ENCODE results near the gene GPX2.

The GPX2 gene

DNA sequence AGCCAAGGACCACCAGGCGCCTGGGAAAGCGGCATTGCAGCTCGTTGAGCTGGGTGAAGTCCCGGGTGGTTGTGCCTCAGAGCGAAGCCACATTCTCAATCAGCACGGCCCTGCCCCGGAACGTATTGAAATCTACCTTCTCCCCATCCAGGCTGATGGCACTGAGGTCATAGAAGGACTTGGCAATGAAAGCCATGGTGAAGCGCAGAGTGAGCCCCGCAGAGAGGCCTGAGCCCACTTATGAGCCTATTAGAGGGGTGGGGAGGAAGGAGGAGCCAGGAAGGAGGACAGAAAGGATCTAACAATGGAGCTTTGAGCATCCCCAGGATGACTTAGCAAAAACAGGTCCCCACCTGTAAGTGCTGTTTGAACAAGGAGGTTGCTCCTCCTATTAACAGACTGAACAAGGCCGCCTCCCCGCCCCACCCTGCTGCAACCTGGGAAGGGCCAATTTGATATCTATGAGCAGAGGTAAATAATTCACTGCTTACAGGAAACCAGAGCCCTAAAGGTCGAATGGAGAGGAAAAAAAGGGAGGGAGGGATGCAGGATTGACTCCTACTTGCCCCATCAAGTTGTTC, at the start of gene GPX2:
Gene GPX2, minus strand, starts transcription at position 215 of the 581 bp plus-strand sequence. Its CDS starts 19 bp downstream, at position 196.
- H3K4me3 ChIP-seq (ENCODE audit: low read length): no peak within 1 kb of the TSS
- H2AFZ ChIP-seq (ENCODE audit: low read depth, low read length): no peak within 1 kb of the TSS

DNA sequence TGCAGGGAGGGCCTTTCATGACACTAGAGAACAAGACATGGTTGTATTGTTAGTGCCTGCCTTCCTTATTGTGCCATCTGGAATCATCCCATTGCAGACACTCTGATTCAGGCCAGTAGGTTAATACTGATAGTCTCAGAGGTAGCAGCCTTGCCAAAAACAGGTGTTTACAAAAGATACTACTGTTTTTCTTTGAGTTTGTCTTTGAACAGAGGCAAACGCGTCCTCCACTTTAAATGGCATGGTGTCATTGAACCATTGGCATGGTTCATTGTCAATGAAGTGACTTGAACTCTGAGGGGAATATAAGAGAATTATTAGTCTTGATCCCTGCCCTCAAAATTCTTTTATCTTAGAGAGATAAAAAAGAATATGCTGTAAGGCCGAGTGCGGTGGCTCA, 48.4 kb upstream of the GPX2 start:
- no peaks in the 10 kb centered on the region for H3K36me3 ChIP-seq (ENCODE audit: insufficient read depth, low read length)
- no peaks in the 10 kb centered on the region for H3K9me3 ChIP-seq (ENCODE audit: low read length)
- no peak overlapping the region for H3K4me3 ChIP-seq (ENCODE audit: low read length)
- H3K4me1 ChIP-seq (ENCODE audit: insufficient read depth, low read length): peaks cover 11% of the 10 kb centered on the region
- H3K27me3 ChIP-seq (ENCODE audit: insufficient read depth, low read length): no peaks in the 10 kb centered on the region
- H2AFZ ChIP-seq (ENCODE audit: low read depth, low read length): no peak overlapping the region

More for the DNA sequence above, at the start of gene GPX2:
- Histone ChIP-seq H3K4me1 (ENCODE audit: insufficient read depth, low read length) (no peaks in the 10 kb centered on the region), H3K36me3 (ENCODE audit: insufficient read depth, low read length) (peaks cover 32% of the 10 kb centered on the region), H3K9me3 (ENCODE audit: low read length) (no peaks in the 10 kb centered on the region), H3K27me3 (ENCODE audit: insufficient read depth, low read length) (no peaks in the 10 kb centered on the region)

DNA sequence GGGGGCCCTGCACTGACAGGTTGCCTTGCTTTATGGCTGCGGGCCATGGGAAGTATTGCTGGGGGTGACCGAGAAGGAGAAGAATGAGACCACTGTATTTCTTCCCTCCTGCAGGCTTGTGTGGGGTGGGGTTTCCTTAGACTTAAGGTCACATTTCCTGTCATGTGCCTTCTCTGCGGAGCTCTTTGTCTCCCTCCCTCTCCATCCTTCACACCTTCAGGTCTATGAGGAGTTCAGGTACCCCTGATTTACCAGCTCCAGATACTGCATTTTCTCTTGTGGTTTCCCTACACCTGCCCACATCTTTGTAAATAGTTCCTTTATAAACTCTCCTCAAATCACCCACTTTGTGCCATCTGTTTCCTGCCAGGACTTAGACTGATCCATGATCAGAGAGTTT, 47.8 kb upstream of the GPX2 start:
- Histone ChIP-seq H3K4me1 (ENCODE audit: insufficient read depth, low read length) (peaks cover 11% of the 10 kb centered on the region), H3K27me3 (ENCODE audit: insufficient read depth, low read length) (no peaks in the 10 kb centered on the region), H2AFZ (ENCODE audit: low read depth, low read length) (no peak overlapping the region), H3K9me3 (ENCODE audit: low read length) (no peaks in the 10 kb centered on the region), H3K36me3 (ENCODE audit: insufficient read depth, low read length) (no peaks in the 10 kb centered on the region), H3K4me3 (ENCODE audit: low read length) (no peak overlapping the region)

DNA sequence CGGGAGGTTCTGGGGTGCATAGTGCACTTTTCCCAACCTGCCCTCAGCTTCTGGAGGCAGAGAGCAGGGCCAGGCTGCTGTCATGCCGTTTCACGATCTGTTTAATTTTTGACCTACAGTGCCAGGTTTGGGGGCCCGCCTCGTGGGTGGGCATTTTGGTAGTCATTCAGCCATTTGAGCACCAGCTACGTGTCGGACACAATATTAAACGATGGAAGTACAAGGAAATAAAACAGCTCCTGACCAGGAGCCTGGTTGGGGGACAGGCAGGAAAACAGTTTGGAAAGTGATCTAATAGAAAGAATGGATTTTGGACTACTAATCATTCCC, 44.9 kb upstream of the GPX2 start:
- no peaks in the 10 kb centered on the region for H3K9me3 ChIP-seq (ENCODE audit: low read length)
- peak overlapping the region; percentile 81 for H3K4me3 ChIP-seq (ENCODE audit: low read length)
- peak overlapping the region; percentile 74 for H2AFZ ChIP-seq (ENCODE audit: low read depth, low read length)
- no peaks in the 10 kb centered on the region for H3K27me3 ChIP-seq (ENCODE audit: insufficient read depth, low read length)
- peaks cover 16% of the 10 kb centered on the region for H3K4me1 ChIP-seq (ENCODE audit: insufficient read depth, low read length)
- no peaks in the 10 kb centered on the region for H3K36me3 ChIP-seq (ENCODE audit: insufficient read depth, low read length)

DNA sequence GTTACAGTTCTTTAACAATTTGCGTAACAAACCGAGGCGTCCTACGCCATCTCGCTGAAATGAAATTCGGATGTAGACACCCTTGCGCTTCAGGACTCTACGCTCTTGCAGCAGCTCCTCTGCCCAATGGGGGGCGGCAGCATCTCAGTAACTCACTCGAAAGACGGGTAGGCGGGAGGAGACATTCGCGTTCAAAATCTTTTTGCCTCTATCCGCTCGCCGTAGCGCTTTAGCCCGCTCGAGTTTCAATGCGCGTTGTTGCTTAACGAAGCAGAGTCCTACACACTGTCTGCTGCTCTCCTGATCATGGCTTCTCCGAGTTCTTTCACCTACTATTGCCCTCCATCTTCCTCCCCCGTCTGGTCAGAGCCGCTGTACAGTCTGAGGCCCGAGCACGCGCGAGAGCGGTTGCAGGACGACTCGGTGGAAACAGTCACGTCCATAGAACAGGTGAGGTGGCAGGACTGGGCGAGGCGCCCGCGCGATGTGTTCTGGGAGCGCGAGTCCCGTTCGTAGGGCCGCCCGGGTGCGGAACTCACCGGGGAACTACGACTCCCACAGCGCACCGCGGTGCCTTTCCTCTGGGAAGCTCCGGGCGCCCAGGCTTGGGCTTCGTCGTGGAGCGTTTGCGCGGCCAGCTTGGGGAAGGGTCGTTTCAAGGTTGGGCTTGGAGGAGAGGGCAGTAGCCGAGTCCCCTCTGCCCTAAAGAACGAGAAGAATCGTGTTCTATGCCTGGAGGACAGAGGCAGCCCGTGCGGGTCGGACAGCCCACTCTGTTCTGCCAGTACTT, 44.3 kb upstream of the GPX2 start, which contains the start of gene FNTB:
Gene FNTB, plus strand, starts transcription at position 248 of the 790 bp plus-strand sequence. Its CDS starts 59 bp downstream, at position 307.
- peak within 1 kb of the TSS; percentile 74 for H2AFZ ChIP-seq (ENCODE audit: low read depth, low read length)
- peaks cover 16% of the 10 kb centered on the region for H3K4me1 ChIP-seq (ENCODE audit: insufficient read depth, low read length)
- no peaks in the 10 kb centered on the region for H3K27me3 ChIP-seq (ENCODE audit: insufficient read depth, low read length)
- H3K9me3 ChIP-seq (ENCODE audit: low read length): no peaks in the 10 kb centered on the region
- H3K4me3 ChIP-seq (ENCODE audit: low read length): peak within 1 kb of the TSS; percentile 81
- no peaks in the 10 kb centered on the region for H3K36me3 ChIP-seq (ENCODE audit: insufficient read depth, low read length)

DNA sequence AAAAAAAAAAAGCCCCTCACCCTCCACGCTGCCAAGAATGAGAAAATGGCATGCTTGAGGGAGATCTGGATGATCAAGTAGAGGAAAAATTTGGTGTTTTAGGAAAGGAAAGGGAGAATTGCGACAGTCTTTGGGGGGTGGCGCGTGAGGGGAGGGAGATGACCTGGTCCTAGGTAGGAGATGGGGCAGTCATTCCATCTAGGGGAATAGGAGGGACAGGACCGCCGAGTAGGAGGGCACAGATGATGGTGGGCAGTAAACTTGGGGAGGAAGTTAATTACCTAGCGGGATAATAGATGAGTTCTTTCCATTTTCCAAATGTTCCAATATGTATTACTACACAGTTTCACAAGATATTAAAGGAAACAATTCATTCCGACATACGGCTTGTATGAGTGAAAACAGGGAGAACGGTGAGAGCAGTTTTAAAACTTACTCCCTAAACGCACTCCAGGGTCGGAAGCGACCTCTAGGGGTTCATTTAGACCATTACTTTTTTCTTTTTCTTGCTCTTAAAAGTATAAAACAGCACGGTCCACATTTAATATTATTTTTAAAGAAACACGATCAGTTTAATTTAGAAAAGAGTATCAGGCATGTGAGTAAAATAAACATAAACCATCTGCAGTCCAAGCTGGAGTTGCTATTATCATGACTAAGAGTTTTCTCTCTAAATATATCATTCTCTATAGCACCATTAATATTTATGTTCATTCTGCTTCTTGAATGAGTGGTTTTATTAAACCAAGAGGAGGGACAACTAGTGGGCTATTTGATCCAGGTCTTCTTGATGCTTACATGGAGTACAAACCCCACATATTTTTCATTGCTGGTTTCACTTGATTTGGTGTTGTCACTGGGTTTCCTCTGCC, 41.1 kb upstream of the GPX2 start:
- no peak overlapping the region for H2AFZ ChIP-seq (ENCODE audit: low read depth, low read length)
- H3K36me3 ChIP-seq (ENCODE audit: insufficient read depth, low read length): no peaks in the 10 kb centered on the region
- H3K9me3 ChIP-seq (ENCODE audit: low read length): no peaks in the 10 kb centered on the region
- peak overlapping the region; percentile 19 for H3K4me3 ChIP-seq (ENCODE audit: low read length)
- peaks cover 16% of the 10 kb centered on the region for H3K4me1 ChIP-seq (ENCODE audit: insufficient read depth, low read length)
- no peaks in the 10 kb centered on the region for H3K27me3 ChIP-seq (ENCODE audit: insufficient read depth, low read length)

DNA sequence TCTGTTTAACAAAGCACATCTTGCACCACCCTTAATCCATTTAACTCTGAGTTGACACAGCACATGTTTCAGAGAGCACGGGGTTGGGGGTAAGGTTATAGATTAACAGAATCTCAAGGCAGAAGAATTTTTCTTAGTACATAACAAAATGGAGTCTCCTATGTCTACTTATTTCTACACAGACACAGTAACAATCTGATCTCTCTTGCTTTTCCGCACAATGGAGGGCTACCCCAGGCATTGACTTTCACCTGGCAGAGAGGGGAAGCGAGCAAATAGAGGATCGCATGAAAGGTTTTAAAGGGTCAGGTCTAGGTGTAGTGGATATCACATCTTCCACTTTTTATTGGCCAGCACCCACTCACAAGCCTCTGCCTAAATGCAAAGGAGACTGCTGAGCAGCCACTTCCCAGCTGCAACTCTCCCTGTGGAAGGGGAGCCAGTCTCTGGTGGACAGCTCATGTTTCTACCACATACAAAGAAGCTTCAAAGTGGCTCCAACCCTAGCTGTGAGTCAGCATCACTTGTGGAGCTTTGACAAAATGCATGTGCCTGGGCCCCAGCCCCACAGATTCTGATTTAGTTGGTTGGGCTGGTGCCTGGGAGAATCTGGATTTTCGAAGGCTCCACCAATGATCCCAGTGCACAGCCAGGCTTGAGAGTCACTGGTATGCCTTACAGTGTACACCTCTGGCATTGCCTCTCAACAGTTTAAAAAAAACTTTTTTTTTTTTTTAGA, 37.0 kb upstream of the GPX2 start:
- Histone ChIP-seq H3K4me3 (ENCODE audit: low read length) (no peak overlapping the region), H3K9me3 (ENCODE audit: low read length) (no peaks in the 10 kb centered on the region), H3K4me1 (ENCODE audit: insufficient read depth, low read length) (peaks cover 4% of the 10 kb centered on the region), H3K36me3 (ENCODE audit: insufficient read depth, low read length) (no peaks in the 10 kb centered on the region), H3K27me3 (ENCODE audit: insufficient read depth, low read length) (no peaks in the 10 kb centered on the region), H2AFZ (ENCODE audit: low read depth, low read length) (no peak overlapping the region)

DNA sequence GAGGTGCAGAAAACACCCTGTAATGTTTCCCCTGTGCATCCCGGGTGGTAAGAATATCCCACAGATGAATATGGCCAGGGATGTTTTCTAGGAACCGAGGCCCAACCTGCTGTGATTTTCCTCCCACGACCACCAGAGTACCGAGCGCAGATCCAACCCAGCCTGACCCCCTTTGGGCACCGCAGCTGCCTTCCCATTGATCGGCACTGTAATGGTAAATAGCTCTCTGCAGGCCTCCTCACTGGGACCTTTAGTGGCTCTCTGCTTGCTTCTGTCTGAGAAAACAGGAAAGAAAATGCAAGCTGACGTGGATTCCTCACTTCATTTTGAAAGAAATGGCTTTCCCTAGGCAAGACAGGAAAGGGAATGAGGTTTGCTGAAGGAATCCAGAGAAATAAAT, 32.0 kb upstream of the GPX2 start:
- no peak overlapping the region for H3K4me3 ChIP-seq (ENCODE audit: low read length)
- H3K4me1 ChIP-seq (ENCODE audit: insufficient read depth, low read length): peaks cover 6% of the 10 kb centered on the region

DNA sequence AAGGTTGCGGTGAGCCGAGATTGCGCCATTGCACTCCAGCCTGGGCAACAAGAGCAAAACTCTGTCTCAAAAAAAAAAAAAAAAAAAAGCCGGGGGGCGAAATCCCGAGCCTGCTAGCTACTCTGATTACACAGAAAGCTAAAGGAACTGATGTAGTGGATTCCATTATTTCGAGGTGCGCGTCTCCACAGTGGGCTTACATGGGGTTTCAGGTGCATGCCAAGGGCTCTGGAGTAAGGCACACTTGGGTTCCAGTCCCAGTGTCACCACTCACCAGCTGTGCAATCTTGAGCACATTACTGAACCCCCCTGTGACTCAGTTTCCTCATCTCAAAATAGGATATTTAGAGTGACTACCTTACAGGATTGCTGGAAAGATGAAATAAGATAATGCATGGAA, 31.3 kb upstream of the GPX2 start:
- H2AFZ ChIP-seq (ENCODE audit: low read depth, low read length): no peak overlapping the region
- H3K36me3 ChIP-seq (ENCODE audit: insufficient read depth, low read length): no peaks in the 10 kb centered on the region
- no peak overlapping the region for H3K4me3 ChIP-seq (ENCODE audit: low read length)
- no peaks in the 10 kb centered on the region for H3K27me3 ChIP-seq (ENCODE audit: insufficient read depth, low read length)
- H3K4me1 ChIP-seq (ENCODE audit: insufficient read depth, low read length): peaks cover 6% of the 10 kb centered on the region
- no peaks in the 10 kb centered on the region for H3K9me3 ChIP-seq (ENCODE audit: low read length)

More for the DNA sequence above, 32.0 kb upstream of the GPX2 start:
- no peaks in the 10 kb centered on the region for H3K36me3 ChIP-seq (ENCODE audit: insufficient read depth, low read length)
- H3K9me3 ChIP-seq (ENCODE audit: low read length): no peaks in the 10 kb centered on the region
- H3K27me3 ChIP-seq (ENCODE audit: insufficient read depth, low read length): no peaks in the 10 kb centered on the region
- H2AFZ ChIP-seq (ENCODE audit: low read depth, low read length): no peak overlapping the region

DNA sequence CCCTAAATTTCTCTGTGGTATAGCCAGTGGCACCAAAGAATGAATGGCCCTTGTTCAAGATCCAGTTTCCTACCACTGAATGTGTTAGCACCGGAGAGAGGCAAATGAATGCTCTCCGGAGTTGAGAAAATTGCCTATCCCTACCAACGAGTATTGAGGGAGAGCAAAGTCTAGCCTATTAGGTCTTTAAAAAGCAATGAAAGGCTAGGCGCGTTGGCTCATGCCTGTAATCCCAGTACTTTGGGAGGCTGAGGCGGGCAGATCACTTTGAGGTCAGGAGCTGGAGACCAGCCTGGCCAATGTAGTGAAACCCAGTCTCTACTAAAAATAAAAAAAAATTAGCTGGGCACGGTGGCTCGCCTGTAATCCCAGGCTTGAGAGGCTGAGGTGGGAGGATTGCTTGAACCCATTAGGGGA, 30.5 kb upstream of the GPX2 start:
- Histone ChIP-seq H3K27me3 (ENCODE audit: insufficient read depth, low read length) (no peaks in the 10 kb centered on the region), H3K36me3 (ENCODE audit: insufficient read depth, low read length) (no peaks in the 10 kb centered on the region), H3K4me1 (ENCODE audit: insufficient read depth, low read length) (peaks cover 6% of the 10 kb centered on the region), H2AFZ (ENCODE audit: low read depth, low read length) (no peak overlapping the region), H3K9me3 (ENCODE audit: low read length) (no peaks in the 10 kb centered on the region), H3K4me3 (ENCODE audit: low read length) (no peak overlapping the region)

DNA sequence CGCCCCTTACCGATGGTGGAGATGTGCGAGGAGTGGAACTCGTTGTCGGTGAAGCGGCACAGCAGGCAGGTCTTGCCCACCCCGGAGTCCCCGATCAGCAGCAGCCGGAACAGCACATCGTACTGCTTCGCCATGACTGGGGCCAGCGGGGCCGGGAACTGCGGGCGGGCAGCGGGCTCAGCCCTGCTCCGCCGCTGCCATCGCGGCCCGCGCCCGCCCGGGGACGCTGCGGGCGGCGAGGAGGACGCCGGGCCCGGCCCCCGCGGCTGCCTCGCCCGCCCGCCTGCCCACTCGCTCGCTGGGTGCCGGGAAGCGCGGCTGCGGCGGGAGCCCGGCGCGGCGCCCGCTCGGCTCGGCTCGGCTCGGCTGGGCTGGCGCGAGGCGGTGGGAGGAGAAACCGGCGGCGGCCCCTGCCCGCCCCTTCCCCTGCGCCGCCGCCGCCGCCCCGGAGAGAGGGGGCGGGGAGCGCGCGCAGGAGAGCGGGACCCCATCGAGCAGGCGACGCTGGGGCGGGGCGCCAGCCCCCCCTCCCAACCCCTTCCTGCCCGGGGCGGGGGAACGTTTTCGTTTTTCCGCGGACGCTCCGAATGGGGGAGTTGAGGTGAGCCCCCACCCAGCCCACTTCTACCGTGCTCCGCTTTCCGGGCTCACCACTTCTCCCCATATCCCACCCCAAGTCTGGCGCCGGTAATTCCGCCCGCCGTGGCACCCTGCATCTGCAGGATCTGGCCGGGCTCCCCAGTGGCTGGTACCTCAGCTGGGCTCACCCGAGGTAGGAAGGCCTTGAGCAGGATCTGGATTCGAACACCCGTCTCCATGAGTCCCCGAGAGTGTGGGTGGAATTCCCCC, 29.6 kb upstream of the GPX2 start, which contains the start of gene RAB15:
Gene RAB15, minus strand, starts transcription at position 394 of the 849 bp plus-strand sequence. Its CDS starts 260 bp downstream, at position 134.
- Histone ChIP-seq H3K9me3 (ENCODE audit: low read length) (no peaks in the 10 kb centered on the region), H3K27me3 (ENCODE audit: insufficient read depth, low read length) (no peaks in the 10 kb centered on the region), H3K4me3 (ENCODE audit: low read length) (peak within 1 kb of the TSS; percentile 69), H3K36me3 (ENCODE audit: insufficient read depth, low read length) (no peaks in the 10 kb centered on the region), H2AFZ (ENCODE audit: low read depth, low read length) (peak within 1 kb of the TSS; percentile 82), H3K4me1 (ENCODE audit: insufficient read depth, low read length) (peaks cover 6% of the 10 kb centered on the region)

DNA sequence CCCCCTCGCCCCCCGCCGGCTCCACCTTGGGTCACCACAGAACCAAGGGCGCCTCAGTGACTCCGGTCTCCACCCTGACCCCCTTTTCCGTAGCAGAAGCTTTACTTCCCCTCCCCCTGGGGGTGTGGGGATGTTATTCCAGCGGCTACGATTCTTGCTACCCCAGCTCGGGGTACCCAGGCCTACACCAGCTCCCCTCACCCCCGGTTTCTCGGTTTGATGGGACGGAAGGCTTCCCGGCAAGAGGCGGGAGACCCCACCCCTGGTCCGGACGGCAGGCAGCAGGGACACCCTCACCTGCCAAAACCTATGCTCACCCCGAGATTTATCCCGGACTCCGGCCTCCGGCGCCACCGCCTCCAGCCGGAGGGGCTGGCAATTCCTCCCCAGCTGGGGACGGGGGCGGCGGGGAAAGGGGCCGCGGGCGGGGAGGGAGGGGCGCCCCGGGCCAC, 29.0 kb upstream of the GPX2 start:
- Histone ChIP-seq H3K36me3 (ENCODE audit: insufficient read depth, low read length) (no peaks in the 10 kb centered on the region), H3K4me1 (ENCODE audit: insufficient read depth, low read length) (peaks cover 6% of the 10 kb centered on the region), H3K4me3 (ENCODE audit: low read length) (peak overlapping the region; percentile 69), H2AFZ (ENCODE audit: low read depth, low read length) (peak overlapping the region; percentile 82), H3K27me3 (ENCODE audit: insufficient read depth, low read length) (no peaks in the 10 kb centered on the region), H3K9me3 (ENCODE audit: low read length) (no peaks in the 10 kb centered on the region)
